Myocyte (in vitro differentiated cells): ENCODE results near the gene MED26. TPM values are rescaled to one million over a fixed set of nuclear protein-coding genes. Genes with fewer than 3 reads are reported as not detected.

ENCODE experiments used
- DNase-seq: peaks from one replicate; pipeline ENCODE4 v3.0.0-alpha.2; 2012; ENCODE audit warnings: low read depth
- total RNA-seq: library from RNA; depleted of rRNA; stranded (reverse); fragments of >200 nt; gene quantifications from 2 replicates; pipeline ENCODE4 v1.2.3, GENCODE V29; 2014

MED26 gene
- total RNA-seq, 1 donor from 2014 or later, result 9.2 TPM

DNA sequence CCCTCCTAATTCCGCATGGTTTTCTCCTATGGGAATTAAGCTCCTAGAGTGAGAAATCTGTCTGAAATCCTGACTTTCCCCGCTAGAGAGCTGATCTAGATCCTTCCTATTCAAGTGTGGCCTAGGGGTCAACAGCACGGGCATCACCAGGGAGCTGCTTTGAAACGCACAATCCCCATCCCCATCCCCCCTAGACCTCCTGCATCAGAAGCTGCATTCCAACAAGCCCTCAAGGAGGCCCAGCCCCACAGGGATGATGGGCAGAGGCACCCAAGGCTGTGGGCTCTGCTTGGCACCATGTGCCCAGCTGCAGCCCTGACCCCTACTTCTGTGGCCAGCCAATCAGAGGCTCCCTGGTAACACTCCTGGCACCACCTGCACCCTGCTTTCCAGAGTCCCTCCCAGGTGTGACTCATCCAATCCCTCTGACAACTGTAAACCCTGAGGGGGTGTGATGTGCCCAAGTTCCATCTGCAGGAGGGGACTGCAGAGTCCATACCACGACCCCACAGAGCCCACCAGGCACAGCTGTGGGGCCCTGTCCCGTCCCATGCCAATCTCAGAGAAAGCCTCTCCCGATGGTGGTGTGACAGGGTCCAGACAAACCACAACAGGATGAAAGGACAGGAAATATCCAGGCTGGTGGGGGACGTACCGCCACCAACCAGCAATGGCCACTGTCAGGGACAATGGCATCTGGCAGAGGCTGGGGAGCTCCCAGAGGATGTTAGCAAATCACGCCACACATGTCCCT lies 36.0 kb downstream of the MED26 start:
- peak; percentile 73 for DNase-seq

GRCh38 chr19:16590876-16591802 lies 36.9 kb downstream of the MED26 start:
- DNase-seq, result no peak

DNA sequence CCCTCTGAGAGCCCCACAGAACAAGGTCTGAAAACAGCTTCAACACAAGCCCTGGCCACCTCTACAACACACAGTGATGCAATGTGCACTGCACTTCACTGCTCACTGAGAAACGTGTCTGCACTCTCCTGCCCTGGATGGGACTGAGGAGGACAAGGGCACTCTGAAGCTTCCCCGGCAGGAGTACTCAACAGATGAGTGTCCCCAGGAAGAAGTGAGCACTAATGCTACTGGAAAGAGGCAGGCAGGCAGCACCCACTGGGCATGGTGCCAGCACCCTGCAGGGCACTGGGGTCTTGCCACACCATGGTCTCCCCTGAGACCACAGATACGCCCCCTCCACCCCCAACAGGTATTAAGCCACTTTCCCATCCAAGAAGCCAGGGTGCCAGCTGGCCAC lies 38.1 kb downstream of the MED26 start:
- no peak for DNase-seq

DNA sequence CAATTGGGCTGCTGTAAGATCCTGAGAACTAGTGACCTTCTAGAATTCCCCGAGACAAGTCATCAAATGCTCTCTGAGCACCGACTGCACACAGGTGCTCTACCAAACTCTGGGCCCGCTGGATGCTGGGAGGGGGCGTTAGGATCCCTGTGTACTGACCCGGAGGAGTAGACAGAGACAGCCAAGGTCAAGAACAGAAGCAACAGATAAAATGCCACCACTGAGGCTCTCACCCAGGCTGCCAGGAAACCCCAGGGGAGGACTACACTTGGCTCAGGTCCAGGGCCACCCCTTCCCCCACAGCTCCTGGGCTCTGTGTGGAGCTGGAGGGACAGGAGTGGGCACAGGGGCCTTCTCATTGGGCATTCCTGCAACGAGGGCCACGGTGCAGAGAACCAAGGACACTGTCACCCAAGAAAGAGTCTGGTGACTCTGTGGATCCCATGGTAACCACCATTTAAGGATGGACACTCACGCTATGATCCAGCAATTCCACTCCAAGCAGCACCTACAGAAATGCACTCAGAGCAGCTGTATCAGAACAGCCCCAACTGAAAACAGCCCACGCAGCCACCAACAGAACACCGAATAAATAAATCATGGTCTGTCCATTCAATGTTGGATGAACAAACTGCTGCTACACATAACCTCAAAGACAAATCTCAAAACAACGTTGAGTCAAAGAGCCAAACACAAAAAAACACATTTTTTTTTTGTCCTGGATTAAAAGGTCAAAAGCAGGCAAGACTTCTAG lies 39.0 kb downstream of the MED26 start:
- no peak for DNase-seq

DNA sequence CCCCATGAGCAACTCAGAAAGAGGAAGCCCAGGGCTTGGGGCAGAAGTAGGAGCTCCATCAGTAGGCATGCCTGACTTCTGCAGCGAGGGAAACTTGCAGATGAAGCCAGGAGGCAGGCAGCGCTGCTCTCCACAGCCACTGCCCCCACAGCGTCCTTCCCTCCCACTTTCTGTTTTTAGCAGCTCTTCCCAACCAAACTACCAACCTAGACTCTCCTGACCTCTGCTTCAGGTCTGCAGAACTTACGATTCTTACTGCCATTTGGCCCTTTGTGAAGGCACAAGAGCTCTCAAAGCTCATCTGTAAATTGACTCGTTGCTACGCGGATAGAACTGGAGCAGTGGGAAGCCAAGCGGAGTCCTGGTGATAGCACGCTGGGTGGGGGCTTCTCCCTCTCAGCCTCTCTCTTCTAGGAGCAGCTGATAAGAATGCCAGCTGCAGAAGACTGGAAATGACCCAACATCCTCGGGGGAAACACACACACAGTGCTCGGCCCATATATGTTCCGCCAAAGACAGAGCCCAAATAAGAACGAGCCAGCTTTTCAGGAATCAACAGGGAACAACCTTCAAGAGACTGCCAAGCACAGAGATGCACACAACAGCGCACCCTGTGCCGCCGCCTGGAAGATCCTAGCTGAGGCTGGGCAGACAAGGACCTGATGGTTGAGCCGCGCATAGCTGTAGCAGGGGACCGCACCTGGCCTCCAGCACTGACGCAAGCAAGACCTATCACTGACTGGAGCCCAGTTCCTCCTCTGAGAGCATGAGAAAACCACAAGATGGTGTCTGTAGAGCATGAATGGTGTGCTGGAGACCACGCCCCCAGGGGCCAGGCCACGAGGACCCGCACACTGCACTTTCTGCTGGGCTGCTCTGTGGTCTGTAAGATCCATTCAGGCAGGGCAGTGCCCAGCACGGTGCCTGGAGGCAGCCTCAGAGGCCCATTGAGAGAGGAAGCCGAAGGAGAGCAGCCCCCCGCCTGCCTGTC lies 39.9 kb downstream of the MED26 start:
- DNase-seq, result no peak

- DNase-seq, result no peak
Measured at GRCh38 chr19:16586991-16587832, 40.8 kb downstream of the MED26 start.

GRCh38 chr19:16586477-16586871 lies 41.5 kb downstream of the MED26 start:
- DNase-seq, result no peak

GRCh38 chr19:16585808-16586476 lies 42.1 kb downstream of the MED26 start:
- DNase-seq, result peak; percentile 49

GRCh38 chr19:16585094-16585801 lies 42.8 kb downstream of the MED26 start:
- DNase-seq, result no peak

DNA sequence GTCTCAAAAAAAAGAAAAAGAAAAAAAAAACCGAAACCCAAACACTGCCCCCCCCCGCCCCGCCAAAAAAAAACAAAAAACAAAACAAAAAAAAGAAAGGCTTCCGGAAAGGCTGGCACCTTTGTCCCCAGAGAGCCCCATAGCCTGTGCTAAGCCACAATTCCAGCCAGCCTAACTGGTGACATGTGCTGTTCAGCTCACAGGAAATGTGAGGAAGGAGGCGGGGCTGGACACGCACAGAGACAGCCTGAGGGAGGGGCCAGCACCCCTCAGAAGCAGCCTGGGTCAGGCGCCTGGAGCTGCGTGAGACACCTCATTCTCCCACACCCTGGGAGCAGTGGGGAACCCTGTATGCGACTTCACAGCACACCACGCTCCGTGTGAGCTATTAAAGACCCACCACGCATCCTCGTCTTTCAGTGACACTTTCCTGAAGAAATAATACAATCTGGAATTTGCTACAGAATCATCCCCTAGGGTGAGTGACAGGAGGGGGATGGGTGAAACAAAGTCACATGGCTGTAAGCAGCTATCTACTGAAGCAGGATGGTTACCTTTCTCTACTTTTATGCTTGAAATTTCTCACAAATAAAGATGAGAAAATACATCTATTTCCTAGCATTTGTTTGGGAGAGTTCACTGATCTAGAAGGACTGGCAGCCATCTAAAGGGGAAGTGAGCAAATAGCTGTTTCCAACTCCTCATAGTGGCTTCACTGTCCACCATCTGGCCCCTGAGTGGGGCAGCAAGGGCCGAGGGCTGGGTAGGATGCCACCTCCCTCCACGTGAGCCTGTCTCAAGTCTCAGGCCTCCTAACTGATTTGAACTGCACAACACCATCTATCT lies 43.5 kb downstream of the MED26 start:
- DNase-seq, result peak; percentile 88

DNA sequence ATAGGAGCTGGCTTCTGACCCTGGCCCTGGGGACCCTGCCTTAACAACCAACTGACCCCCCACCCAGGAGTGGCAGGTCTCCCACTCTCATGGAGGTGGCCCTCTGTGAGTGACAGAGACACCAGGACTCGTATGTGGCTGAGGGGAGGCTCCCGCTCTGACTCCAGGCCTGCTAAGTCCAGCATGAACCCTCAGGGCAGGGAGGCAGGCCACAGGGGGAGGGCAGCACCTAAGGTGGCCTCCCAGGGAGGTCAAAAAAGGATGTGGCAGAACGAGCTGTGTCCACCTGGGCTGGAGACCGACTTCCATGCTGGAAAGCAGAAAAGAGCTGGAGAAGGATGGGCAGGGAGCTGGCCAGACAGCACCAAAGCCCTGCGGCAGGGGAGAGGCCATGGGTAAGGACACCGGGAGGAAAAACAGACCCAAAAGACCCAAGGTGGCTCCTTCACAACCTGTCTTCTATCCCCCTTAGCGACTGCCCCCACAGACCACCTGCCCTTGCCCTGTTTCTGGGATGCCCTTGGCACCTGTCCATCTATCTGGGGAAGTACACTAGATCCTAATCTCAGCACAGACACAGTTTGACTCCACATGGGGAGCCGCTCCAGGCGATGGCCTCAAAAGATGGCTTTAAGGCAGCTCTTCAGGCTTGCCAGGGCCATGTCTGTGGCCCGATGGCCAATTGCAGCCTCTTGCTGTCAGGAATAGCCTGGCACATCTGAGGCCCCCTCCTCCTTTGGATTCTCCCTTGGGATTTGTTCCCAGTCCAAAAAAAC lies 45.3 kb downstream of the MED26 start:
- no peak for DNase-seq

DNA sequence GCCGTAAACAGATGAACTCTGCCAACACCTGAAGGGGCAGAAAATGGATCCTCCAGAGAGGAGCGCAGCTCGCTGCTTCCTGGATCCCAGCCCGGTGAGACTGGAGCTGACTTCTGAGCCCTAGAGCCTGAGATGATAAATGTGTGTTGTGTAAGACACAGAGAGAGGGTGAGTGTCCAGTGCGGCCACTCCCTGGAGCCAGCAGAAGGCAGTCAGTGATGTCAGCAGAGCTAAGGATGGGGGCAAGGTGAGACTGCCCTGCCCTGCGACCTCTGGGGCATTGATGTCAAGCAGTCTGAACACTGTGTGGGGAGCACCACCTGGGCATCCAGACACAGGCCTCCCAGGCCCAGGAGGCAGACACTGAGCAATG lies 46.0 kb downstream of the MED26 start:
- no peak for DNase-seq

DNA sequence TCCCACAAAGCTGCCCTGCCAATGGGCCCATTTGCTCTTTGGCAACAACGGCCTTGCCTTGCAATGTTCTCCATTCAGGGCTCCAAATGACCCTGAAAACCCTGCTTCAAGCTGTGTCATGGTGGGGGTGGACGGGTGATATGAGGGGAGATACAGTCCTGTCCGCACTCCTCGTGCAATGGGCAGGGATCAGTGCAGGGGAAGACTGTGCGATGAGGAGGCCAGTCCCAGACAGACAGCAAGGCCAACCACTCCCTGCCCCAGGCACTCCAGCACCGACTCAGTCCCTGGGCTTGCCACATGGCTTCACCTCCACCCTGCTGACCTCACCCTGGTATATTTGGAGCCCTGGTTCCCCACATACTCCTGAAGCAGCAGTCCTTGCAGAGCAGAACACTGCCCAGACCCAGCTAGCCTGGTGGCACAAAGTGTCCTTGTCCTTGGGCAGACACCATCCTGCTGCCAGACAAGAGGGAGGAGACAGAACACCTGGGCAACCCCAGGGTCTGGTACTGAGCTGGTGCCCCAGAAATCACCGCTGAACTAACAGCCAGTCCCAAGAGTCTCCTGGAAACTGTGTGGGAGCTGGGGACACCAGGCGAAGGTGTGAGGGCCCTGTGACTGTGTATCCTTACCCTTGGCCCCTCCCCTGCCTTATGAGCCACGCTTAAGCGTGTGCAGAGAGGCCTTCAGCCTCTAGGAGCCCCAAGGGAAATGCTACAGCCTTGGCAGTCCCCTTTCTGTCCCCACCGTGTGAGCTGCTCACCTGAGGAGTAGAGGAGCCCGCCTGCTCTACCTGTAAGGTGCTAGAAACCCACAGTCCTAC lies 46.6 kb downstream of the MED26 start:
- DNase-seq, result peak; percentile 81

DNA sequence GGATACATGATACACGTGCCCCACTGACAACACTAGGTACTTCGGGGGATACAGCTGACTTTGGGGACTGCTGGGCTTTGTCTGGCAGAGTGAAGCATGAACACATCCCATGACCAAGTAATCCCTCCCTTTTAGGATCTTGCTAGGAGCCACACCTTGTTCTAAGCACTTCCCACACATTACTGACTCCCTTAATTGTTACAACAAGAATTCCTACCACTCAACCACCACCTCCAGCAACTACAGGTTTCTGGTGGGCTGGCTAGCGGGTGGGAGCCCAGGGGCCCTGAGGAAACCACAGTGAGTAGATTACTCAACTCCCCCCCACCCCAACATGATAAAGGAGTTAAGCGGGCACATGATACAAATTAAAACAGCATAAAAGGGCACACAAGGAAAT lies 48.6 kb downstream of the MED26 start:
- no peak for DNase-seq

- no peak for DNase-seq
Measured at GRCh38 chr19:16577531-16577985, 50.4 kb downstream of the MED26 start.
